Activated T-helper 9 cell treated with anti-CD3 and anti-CD28 coated beads, Interleukin-2, amount 50 U/mL, for 16 hours (primary cell): Measurements from ENCODE around the gene SNU13.
"Not testable (repeated sequence)": the region's sequence is repeated elsewhere in the genome, so short reads cannot be mapped to it uniquely, and the experiment has no call there.

Experiments used
- DNase-seq: peaks from one replicate; pipeline ENCODE4 v3.0.0-alpha.2; 2020; ENCODE audit warnings: low read depth

The SNU13 gene

GRCh38 chr22:41641854-41642253, 46.8 kb downstream of the SNU13 start:
- DNase-seq: no peak

GRCh38 chr22:41638748-41639147, 49.9 kb downstream of the SNU13 start:
- DNase-seq: no peak

GRCh38 chr22:41638124-41638523, 50.5 kb downstream of the SNU13 start:
- no peak for DNase-seq

GRCh38 chr22:41637623-41638022, 51.0 kb downstream of the SNU13 start:
- DNase-seq: not testable (repeated sequence)

GRCh38 chr22:41636467-41636866, 52.2 kb downstream of the SNU13 start:
- no peak for DNase-seq

- not testable (repeated sequence) for DNase-seq
Observed at GRCh38 chr22:41634610-41635009, 54.1 kb downstream of the SNU13 start.

- DNase-seq: not testable (repeated sequence)
Observed at GRCh38 chr22:41631615-41632014, 57.1 kb downstream of the SNU13 start.

GRCh38 chr22:41631115-41631514, 57.6 kb downstream of the SNU13 start:
- DNase-seq: not testable (repeated sequence)

- no peak for DNase-seq
Observed at GRCh38 chr22:41625577-41625976, 63.1 kb downstream of the SNU13 start.
